Mesodermal cell (in vitro differentiated cells): Measurements from ENCODE around the gene ROR2.

Experiments
- H3K27ac ChIP-seq: 2 replicates; pipeline ENCODE4 v1.7.0; 2013; ENCODE audit warnings: mild to moderate bottlenecking, low read depth, low read length, moderate library complexity; ENCODE audit not compliant: severe bottlenecking
- H3K36me3 ChIP-seq: 2 replicates; pipeline ENCODE4 v1.7.1; 2013; ENCODE audit warnings: mild to moderate bottlenecking, low read length, moderate library complexity; ENCODE audit not compliant: control insufficient read depth, insufficient read depth
- H3K4me1 ChIP-seq: one replicate; pipeline ENCODE4 v1.7.1; 2013; ENCODE audit warnings: mild to moderate bottlenecking, low read length; ENCODE audit not compliant: insufficient read depth, control insufficient read depth, poor library complexity, severe bottlenecking
- H3K4me3 ChIP-seq: 2 replicates; pipeline ENCODE4 v1.7.0; 2013; ENCODE audit warnings: low read length, control low read depth, mild to moderate bottlenecking; ENCODE audit not compliant: insufficient read depth, poor library complexity, severe bottlenecking; ENCODE audit errors: extremely low read depth
- H3K9me3 ChIP-seq: 2 replicates; pipeline ENCODE4 v1.7.1; 2013; ENCODE audit warnings: mild to moderate bottlenecking, low read length, moderate library complexity; ENCODE audit not compliant: control insufficient read depth
- WGBS, 2 experiments: methylation state at CpG; one replicate each; pipeline ENCODE4 v1.1.5; 2013; ENCODE audit warnings: missing lambda C conversion rate in 2 of 2; ENCODE audit not compliant: insufficient coverage in 2 of 2; 5-methylcytosine and 5-hydroxymethylcytosine counted together

The ROR2 gene

DNA sequence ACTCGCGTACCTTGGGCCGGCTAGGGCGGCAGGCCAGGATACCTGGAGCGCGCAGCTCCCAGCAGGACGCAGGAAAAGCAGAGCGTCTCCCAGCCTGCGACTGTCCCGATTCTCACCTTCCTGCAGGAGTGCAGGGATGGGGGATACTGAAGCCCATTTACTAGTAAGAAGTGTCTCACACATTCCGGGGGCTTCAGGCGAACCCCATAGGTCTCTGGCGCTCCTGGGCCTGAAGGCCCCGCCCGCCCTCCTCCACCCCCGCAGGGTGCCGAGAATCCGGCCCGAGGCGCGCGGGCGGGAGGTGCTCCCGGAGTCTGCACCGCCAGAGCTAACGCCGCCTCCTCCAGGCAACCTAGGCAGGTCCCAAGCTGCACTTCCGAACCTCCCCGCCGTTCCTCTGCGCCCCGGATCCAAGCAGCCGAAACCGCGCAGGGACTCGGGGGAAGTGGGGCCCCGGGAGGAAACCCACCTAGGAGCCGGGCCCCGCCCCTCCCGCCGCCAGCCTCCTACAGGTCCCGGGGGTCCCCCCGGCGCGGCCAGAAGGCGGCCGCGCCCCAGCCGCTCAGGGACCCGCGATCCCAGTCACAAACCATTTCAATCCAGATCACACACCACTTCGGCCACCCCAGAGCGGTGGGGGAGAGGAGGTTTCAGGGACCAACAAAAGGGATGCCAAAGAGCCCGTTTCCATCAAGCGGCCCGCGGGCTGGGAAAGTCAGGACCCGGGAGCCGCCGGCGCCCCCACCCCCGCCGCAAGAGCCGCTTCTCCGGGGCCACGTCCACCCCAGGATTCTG lies 1.2 kb downstream of the ROR2 start:
- Histone ChIP-seq H3K27ac (no peak overlapping the region), H3K4me1 (peaks cover 28% of the 10 kb centered on the region), H3K4me3 (peak overlapping the region; percentile 57), H3K9me3 (no peaks in the 10 kb centered on the region), H3K36me3 (no peaks in the 10 kb centered on the region)
- WGBS, 2 experiments = 0 to 1% methylated on average over 30 to 37 of the region's 66 CpGs

DNA sequence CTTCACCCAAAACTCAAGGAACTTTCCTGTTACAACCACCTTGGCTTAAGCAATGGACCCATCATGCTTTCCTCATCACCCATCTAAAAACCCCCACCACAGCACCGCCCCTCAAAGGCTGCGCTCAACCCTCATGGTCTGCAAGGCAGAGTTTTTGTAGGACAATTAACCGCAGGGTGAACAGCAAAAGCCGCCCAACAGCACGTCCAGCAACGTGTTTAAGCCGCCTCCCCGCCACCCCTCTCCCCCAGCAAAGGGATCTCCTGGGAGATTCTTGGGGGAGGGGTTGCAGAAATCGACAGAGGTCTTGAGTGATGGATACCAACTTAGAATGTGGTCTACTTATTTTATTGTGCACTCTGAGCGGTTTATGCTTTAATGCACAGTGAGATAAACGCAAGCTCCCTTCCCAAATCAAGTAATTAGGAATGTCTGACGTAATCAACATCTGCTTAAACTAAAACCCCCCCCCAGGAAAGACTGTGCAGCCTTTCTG lies 1.9 kb downstream of the ROR2 start:
- H3K36me3 ChIP-seq = no peaks in the 10 kb centered on the region
- WGBS, 2 experiments = 0 to 28% methylated on average over 1 to 2 of the region's 12 CpGs
- H3K27ac ChIP-seq = no peak overlapping the region
- H3K9me3 ChIP-seq = no peaks in the 10 kb centered on the region
- H3K4me1 ChIP-seq = peaks cover 28% of the 10 kb centered on the region
- peak overlapping the region; percentile 57 for H3K4me3 ChIP-seq

DNA sequence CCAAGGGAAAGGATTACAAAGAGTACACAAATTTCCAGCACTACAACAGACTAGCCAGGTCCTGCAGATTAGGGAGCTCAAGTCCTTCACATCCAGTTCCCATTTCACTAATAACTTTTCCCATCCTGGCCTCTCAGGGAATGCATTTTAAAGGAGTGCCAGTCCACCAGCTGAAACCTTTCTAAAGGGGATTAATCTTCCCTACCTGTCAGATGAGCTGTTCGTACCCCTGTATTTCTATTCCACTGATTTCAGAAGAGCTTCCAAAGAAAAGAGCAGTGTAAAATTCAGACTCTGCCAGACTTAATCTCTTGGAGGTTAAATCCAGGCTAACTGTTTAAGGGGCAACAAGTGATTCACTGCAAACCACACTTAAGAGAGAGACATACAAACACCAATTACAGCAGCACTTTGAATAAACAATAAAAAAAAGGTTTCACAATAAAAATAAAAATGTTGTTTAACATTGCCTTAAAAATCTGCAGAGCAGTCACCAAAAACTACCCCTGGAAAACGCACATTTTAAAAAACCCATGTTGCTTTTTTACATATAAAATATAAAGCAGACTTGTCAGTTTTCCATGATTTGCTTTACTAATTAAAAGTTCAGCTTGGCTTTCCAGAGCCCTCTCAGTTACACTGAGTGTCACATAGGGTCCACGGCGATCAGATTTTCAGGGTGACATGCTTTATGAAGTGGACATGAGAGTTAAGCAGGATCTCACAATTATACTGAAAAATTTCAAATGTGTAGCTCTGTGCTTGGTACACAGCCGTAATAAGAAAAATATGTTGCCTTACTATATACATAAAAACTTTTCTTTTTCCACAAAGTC lies 3.2 kb downstream of the ROR2 start:
- Histone ChIP-seq H3K9me3 (no peaks in the 10 kb centered on the region), H3K4me3 (no peak overlapping the region), H3K36me3 (no peaks in the 10 kb centered on the region), H3K4me1 (peaks cover 28% of the 10 kb centered on the region), H3K27ac (peak overlapping the region; percentile 57)
- WGBS, 2 experiments = 60 to 86% methylated on average over 2 to 4 of the region's 5 CpGs

DNA sequence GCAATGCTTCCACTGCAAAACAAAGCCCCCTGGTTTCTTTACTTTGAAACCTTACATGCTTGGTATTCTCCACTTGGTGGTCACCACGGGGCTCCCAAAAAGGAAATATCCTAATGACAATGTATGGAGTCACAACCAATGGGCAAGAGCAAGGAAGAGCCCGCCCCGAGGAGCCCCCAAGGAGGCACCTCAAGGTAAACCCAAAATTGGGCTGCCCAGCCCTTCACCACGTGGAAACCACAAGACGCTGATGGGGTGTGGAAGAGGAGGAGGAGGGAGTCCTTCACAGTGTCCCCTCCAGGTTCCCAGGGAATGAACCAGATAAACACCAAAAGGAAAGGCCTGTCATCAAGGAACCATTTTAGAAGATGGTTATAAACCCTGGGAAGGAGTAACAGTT lies 3.8 kb downstream of the ROR2 start:
- Histone ChIP-seq H3K4me3 (no peak overlapping the region), H3K36me3 (no peaks in the 10 kb centered on the region), H3K9me3 (no peaks in the 10 kb centered on the region), H3K27ac (no peak overlapping the region), H3K4me1 (peaks cover 28% of the 10 kb centered on the region)
- WGBS, 2 experiments = 67 to 82% methylated on average over 2 to 3 of the region's 5 CpGs

DNA sequence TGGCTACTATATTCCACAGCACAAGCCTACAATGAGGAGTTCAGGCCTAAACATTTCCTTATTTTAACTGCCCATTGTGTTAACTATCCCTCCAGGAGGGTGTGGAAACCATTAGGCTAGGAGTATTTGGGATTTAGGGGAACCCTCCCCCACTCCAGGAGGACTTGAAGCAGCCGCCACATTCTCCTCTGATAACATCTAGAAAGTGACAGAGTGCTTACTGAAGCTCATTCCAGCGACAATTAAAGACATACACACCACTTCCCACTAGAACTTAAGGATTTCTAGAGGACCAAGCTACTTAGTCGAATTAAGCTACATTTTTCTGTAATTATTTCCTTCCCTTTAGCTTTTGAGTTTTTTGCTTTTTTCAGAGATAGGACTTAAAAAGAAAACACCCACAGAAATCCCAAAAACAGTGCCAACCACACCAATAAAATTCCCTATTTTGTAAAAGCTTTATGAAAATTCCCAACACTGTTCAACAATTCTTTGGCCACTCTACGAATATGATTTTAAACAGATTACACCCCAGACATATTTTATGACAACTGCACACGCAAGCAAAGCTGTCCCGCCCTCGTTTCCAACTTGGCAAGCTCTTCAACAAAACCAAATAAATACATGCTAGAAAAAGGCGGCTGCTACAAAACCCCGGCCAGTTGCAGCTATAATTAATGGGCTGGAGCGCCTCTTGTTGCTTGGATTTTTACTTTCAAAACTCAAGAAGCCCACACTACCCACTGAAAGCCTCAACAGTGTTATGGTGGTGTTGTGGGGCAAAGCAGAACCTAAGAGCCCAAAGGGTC lies 4.5 kb downstream of the ROR2 start:
- Histone ChIP-seq H3K4me3 (no peak overlapping the region), H3K9me3 (no peaks in the 10 kb centered on the region), H3K27ac (peak overlapping the region; percentile 62), H3K4me1 (peaks cover 22% of the 10 kb centered on the region), H3K36me3 (no peaks in the 10 kb centered on the region)
- WGBS, 2 experiments = 49 to 66% methylated on average over 5 to 7 of the region's 10 CpGs

DNA sequence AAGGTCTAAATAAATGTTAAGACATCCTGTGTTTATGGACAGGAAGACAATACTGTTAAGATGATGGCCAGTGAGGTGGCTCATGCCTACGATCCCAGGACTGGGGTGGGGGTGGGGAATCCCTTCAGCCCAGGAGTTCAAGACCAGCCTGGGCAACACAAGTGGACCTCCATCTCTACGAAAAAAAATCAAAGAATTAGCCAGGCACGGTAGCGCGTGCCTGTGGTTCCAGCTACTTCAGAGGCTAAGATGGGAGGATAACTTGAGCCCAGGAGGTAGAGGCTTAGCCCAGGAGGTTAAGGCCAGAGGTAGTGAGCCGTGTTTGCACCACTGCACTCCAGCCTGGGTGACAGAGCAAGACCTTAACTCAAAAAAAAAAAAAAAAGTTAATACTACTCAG lies 5.3 kb downstream of the ROR2 start:
- Histone ChIP-seq H3K27ac (no peak overlapping the region), H3K4me1 (peaks cover 20% of the 10 kb centered on the region), H3K4me3 (no peak overlapping the region), H3K36me3 (no peaks in the 10 kb centered on the region), H3K9me3 (no peaks in the 10 kb centered on the region)
- WGBS, 2 experiments = 78 to 90% methylated on average over 5 of the region's 6 CpGs

DNA sequence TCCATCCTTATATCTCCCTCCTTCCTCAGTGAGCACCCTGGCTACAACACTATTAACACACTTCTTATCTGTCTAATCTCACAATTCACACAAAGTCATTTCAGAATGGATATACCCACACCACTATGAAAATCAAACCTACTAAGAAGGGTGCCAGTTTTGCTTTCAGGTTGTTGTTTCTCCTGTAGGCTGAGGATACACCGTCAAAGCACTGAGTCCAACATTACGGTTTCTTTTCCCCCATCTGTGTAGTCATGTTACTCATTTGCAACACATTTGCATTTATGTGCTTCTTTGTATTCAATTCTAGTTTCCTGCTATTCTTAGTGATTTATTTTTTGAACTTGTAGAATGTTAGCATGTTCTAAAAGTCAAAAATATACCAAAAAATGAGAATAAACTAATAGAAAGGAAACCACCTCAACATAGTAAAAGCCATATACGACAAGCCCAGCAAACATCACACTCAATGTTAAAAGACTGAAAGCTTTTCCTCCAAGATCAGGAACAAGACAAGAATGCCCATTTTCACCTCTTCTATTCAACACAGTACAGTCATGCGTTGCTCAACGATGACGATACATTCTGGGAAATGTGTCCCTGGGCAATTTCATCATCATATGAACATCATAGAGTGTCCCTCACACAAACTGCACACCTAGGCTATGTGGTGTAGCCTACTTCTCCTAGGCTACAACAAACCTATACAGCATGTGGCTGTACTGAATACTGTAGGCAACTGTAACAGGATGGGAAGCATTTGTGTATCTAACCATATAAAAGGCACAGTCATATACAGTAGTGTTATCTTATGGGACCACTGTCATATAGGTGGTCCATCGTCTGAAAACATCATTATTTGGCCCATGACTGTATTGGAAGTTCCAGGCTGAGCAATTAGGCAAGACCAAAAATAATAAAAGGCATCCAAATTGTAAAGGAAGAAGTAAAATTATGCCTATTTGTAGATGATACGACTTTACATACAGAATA lies 6.3 kb downstream of the ROR2 start:
- 94 to 100% methylated on average over 4 to 6 of the region's 8 CpGs for WGBS, 2 experiments
- H3K4me3 ChIP-seq = no peak overlapping the region
- no peak overlapping the region for H3K27ac ChIP-seq
- no peaks in the 10 kb centered on the region for H3K9me3 ChIP-seq
- peaks cover 20% of the 10 kb centered on the region for H3K4me1 ChIP-seq
- no peaks in the 10 kb centered on the region for H3K36me3 ChIP-seq

DNA sequence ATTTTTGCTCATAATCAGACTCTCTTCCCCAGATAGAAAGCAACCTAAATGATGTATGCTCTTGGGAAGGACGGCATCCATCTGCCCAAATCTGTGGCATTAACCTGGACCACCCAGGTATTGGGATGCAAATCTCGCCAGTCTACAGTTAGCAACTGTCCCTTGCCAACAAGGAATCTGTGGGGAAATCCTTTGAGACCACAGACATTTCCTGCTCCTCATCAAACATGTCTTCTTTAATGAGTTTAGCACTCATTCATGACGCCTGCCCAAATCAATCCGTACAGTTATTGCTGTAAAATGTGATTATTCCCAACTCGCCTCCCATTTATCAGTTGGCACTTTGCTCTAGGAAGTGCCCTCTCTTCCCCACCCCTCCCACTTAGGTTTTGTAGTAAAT lies 7.8 kb downstream of the ROR2 start:
- no peaks in the 10 kb centered on the region for H3K36me3 ChIP-seq
- 87 to 95% methylated on average over 3 of the region's 5 CpGs for WGBS, 2 experiments
- peaks cover 20% of the 10 kb centered on the region for H3K4me1 ChIP-seq
- no peak overlapping the region for H3K4me3 ChIP-seq
- no peaks in the 10 kb centered on the region for H3K9me3 ChIP-seq
- no peak overlapping the region for H3K27ac ChIP-seq

DNA sequence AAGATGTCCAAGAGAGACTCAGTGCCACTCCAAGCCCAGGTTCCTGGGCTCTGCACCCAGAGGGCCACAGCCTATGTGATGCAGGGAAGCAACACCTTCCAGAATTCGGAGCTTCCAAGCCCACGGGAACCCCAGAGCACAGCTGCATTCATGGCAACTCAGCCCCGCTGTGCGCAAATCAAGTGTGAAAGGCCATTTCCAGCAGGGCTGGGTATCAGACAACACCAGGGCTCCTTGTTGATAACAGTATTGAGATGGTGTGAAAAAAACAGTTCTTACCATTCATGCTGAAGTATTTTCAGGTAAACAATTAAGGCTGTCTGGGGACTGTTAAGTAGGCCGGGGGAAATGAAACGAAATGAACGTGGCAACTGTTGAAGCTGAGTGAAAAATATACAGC lies 10.1 kb downstream of the ROR2 start:
- H3K9me3 ChIP-seq = no peaks in the 10 kb centered on the region
- H3K36me3 ChIP-seq = no peaks in the 10 kb centered on the region
- H3K4me3 ChIP-seq = no peak overlapping the region
- H3K4me1 ChIP-seq = peaks cover 4% of the 10 kb centered on the region
- WGBS, 2 experiments = 44 to 45% methylated on average over 7 of the region's 7 CpGs
- H3K27ac ChIP-seq = no peak overlapping the region
